ENCODE results near the gene CCDC149.

The CCDC149 gene

GRCh38 chr4:24772061-24772705, 140.7 kb downstream of the CCDC149 start:
- DNase-seq = no peak

- DNase-seq = no peak
Observed at GRCh38 chr4:24771241-24771640, 141.6 kb downstream of the CCDC149 start.

GRCh38 chr4:24770667-24771066, 142.2 kb downstream of the CCDC149 start:
- DNase-seq = no peak

GRCh38 chr4:24770032-24770584, 142.7 kb downstream of the CCDC149 start:
- no peak for DNase-seq

GRCh38 chr4:24769571-24769970, 143.3 kb downstream of the CCDC149 start:
- DNase-seq = no peak

- DNase-seq = no peak
Observed at GRCh38 chr4:24768604-24769003, 144.2 kb downstream of the CCDC149 start.

GRCh38 chr4:24768006-24768405, 144.8 kb downstream of the CCDC149 start:
- DNase-seq = no peak

- DNase-seq = no peak
Observed at GRCh38 chr4:24765376-24765988, 147.4 kb downstream of the CCDC149 start.

- no peak for DNase-seq
Observed at GRCh38 chr4:24764345-24764744, 148.5 kb downstream of the CCDC149 start.

GRCh38 chr4:24763631-24764297, 149.1 kb downstream of the CCDC149 start:
- no peak for DNase-seq
